ENCODE data around the gene GPR158.
"Not testable (repeated sequence)": the region's sequence is repeated elsewhere in the genome, so short reads cannot be mapped to it uniquely, and the experiment has no call there.

The GPR158 gene

DNA sequence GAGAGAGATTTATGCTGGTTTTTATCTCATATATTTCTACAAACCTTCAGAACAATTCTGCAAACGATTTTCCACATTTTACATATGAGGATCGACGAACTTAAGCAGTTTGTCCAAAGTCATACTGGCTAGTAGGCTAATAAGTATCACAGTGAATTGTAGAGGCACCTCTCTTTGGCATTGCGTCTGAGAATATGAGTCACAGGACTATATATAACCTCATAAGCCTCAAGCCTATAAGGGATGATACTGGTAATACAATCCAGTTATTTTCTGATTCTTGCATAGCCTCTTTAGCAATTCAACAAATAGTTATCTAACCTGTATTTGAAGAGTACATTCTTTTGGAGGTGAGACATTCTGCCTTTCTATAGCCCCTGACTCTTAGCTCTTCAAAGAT is 129.8 kb downstream of the GPR158 start:
- no peak for FAIRE-seq

DNA sequence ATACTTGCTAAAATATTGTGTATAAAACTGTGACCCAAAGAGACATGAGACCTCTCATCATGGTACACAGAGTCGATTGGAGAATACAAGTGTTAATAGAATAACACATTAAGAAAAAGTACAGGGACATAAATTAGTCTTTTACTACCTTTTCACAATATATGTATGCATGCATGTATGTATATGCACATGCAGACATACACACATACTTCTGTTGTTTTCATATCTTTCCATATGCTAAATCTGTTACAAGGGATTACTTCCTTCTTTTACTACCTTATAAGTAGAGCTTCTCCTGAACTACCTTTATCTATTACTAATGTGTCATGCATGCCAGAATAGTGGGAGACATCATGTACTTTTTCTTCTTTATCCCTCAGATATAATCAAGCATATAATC is 131.6 kb downstream of the GPR158 start:
- FAIRE-seq: no peak

- FAIRE-seq: no peak
Measured at GRCh38 chr10:25308278-25308677, 133.5 kb downstream of the GPR158 start.

GRCh38 chr10:25317596-25318211 is 142.9 kb downstream of the GPR158 start:
- not testable (repeated sequence) for FAIRE-seq

GRCh38 chr10:25327273-25327672 is 152.5 kb downstream of the GPR158 start:
- no peak for FAIRE-seq

- FAIRE-seq: no peak
Measured at GRCh38 chr10:25328361-25328760, 153.6 kb downstream of the GPR158 start.

DNA sequence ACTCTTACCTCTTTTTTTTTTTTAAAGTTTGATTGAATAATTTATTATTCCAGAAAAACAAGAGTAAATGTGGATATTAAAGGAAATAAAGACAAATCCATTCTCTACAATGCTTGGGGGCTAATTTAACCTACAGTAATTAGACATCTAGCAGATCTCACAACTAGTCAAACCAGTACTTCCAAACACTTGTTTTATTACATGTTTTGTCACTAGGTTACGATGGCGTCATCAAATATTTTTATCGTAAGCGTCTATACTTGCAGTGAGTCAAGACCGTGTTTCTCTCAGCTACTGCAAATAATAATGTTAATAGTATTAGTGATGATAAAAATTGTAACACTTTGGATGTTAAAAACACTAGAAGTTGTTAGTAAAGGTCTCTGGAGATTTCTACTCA is 154.8 kb downstream of the GPR158 start:
- FAIRE-seq: peak; percentile 39

DNA sequence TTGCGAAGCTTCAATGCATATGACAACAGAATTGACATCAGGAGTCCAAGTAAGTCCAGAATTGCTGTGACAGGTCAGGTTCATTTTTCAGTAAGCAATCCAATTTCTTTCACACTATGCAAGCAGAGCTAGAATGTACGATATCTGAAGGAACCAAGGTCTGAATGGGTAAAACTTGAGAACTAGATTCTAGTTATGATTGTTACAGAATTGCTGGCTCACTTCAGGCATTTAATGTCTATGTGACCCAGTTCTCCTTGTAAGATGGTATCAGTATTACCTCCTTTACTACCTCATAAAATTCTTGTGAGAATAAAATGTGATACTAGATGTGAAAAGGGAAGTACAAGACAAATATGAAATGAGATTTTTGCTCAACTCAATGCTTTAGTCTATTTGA is 159.6 kb downstream of the GPR158 start:
- no peak for FAIRE-seq

DNA sequence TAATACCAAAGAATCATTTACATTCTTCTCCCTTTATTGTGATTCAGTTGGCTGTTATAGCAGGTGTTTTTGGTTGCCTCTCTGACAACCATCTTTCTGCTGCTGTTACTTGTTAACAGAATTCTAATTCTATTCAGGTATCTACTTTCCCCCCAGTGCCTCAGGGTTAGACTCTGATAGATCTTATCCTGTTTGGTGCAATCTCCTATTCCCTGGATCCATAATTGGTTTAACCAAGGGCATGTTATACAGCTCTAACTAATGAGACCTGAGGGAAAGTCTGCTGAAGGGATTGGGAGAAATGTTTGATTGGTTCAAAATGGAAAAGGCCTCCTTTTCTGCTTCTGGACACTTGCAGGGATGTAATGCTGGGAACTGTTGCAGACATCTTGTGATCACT is 161.5 kb downstream of the GPR158 start:
- no peak for FAIRE-seq

DNA sequence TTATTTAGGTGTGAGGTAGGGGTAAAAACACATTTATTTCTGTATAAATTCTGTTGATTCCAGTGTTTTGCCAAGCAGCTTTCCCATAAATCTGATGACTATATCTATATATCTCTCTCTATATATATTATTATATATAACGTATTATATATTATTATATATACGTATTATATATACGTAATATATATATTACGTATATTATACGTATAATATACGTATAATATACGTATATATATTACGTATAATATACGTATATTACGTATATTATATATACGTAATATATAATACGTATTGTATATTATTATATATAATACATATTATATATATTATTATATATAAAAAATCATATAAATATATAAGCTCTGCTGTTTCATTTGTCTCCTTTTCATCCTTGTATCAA is 163.5 kb downstream of the GPR158 start:
- peak; percentile 98 for FAIRE-seq

GRCh38 chr10:25339966-25340365 is 165.2 kb downstream of the GPR158 start:
- no peak for FAIRE-seq

GRCh38 chr10:25349520-25349919 is 174.7 kb downstream of the GPR158 start:
- FAIRE-seq: no peak

DNA sequence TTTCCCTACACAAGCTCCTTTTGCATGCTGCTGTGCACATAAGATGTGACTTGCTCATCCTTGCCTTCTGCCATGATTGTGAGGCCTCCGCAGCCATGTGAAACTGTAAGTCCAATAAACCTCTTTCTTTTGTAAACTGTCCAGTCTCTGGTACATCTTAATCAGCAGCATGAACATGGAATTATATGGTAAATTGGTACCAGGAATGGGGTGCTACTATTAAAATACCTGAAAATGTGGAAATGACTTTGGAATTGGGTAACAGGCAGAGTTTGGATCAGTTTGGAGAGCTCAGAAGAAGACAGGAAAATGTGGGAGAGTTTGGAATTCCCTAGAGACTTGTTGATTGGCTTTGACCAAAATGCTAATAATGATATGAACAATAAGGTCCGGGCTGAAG is 181.8 kb downstream of the GPR158 start:
- FAIRE-seq: no peak

DNA sequence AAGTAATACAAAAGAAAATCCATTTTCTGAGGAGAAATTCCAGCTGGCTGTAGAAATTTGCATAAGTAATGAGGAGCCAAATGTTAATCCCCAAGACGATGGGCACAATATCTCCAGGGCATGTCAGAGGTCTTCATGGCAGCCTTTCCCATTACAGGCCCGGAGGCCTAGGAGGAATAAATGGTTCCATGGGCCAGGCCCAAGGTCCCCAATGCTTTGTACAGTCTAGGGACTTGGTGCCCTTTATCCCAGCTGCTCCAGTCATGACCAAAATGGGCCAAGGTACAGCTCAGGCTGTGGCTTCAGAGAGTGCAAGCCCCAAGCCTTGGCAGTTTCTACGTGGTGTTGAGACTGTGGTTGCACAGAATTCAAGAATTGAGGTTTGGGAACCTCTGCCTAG is 182.5 kb downstream of the GPR158 start:
- FAIRE-seq: no peak

DNA sequence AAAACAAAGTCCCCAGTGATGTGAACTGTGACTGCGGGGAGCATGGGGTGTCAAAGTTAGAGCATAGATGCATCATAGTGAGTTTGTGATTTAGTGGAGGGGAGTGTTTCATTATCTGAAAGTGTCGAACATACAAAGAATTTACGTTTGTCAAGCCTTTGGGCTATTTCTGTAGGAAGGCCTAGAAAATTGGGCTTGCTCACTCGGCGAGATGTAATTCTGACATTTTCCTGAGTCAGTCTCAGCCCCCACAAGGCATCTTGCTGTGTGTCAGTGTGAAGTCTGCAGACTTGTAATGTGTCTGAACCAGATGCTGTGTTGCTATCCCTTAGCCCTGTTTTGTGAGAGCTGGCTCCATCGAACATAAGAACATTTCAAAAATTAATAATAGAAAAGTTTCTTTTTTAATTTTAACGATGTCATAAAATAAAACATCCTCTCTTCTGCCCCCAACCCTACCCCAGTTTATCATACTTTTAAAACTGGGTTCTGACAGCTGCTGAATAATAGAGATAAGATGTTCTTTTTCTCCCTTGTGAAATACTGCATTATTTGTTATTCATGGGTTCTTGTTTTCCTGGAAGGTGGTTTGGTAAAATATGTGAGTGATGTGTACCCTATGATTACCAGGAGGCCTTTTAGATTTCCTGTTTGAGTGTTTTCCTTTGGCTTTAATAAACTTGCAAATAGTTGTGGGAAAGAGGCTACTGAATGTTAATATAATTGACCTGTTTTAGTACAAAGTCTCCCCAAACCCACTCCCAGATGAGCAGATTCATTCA is 207.4 kb downstream of the GPR158 start:
- no peak for FAIRE-seq

- FAIRE-seq: not testable (repeated sequence)
Measured at GRCh38 chr10:25382901-25383300, 208.1 kb downstream of the GPR158 start.

- FAIRE-seq: no peak
Measured at GRCh38 chr10:25383686-25384085, 208.9 kb downstream of the GPR158 start.

DNA sequence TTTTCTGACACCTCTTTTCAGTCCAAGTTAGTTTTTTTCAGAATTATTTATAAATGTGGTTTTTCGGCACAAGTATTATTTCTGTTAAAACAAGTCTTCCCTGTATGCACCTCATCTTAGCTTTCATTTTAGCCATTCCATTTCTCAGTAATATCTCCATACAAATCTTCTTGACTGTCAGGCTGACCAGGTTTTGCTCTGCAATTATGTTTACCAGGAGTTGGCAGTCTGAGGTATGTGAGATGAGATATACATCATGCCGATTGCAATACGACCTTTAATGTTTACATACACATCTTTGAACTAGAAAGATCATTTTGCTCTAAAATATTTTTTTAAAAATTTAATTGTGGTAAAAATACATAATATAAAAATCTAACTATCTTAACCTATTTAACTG is 209.8 kb downstream of the GPR158 start:
- FAIRE-seq: no peak

DNA sequence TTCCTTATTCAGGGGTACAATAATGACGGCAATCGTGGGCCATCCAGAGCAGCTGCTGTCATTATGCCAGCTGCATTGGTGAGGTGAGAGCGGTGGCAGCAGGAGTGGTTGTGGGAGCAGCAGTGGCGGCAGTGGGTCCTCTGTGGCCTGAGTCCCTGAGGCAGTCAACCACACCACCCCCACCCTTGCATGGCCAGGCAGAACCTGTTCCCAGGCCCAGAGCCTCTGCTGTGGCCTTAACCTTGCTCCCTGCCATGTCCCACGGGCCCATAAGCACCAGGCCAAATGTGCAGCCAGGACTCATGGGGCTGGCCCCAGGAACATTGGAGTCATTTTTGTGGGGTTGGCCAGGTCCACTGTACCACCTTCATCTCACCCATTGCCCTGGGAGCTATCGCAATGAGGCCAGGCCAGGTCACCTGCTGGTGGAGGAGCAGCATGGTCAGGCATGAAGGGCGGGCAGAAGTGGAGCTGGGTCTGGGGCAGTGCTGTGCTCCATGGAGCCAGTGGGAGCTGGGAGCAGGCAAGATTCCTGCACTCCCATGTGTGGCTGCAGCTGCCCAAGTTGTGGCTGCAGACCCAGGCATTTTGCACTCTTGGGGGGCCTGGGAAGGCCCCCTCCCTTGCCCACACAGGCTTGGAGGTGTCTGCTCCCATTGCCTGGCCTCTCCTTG is 213.5 kb downstream of the GPR158 start:
- FAIRE-seq: no peak

DNA sequence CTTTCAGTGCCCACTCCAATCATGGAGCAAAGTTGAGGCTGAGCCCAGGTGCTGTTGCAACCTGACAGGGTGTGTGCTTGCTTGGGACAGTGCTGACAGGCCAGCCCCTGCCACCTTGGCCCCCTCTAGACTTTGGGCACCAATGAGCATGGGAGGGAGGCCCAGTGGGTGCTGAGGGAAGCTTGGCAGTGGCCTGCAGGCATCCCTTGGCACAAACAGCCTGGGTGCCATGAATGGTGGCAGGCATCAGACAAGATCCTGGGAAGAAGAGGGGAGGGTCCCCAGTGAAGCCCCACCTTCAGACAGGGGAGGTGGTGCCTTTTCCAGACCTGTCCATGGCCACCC is 214.0 kb downstream of the GPR158 start:
- FAIRE-seq: no peak

DNA sequence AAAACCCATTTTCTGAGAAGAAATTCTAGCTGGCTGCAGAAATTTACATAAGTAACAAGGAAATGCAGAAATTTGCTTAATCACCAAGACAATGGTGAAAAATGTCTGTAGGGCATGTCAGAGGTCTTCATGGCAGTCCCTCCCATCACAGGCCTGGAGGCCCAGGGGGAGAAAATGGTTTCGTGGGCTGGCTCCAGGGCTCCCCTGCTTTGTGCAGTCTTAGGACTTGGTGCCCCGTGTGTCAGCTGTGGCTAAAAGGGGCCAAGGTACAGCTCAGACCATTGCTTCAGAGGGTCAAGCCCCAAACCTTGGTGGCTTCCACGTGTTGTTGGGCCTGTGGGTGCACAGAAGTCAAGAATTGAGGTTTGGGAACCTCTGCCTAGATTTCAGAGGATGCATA is 215.9 kb downstream of the GPR158 start:
- FAIRE-seq: no peak

DNA sequence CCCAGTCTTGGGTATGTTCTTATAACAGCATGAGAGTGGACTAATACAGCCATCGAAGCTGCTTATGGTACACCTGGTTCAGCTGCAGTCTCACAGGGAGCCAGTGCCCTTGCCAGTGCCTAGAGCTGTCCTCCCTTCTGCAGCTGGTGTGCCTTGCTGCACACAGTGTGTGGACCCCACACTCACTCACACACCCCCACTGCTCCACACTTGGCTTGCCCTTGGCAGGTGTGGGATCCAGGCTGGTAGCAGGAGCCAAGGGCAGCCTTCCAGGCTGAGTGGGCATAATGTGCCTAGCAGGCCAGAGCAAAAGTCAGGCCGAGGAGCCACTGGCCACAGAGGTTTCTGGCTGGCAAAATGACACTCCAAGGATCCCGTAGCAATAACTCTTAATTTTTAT is 217.3 kb downstream of the GPR158 start:
- no peak for FAIRE-seq

GRCh38 chr10:25393621-25394020 is 218.8 kb downstream of the GPR158 start:
- no peak for FAIRE-seq

- FAIRE-seq: no peak
Measured at GRCh38 chr10:25398680-25399079, 223.9 kb downstream of the GPR158 start.

All from A204.1 (cell line).